GM18499 (cell line): ENCODE data around the gene COL11A1.
"Not testable (repeated sequence)": the region's sequence is repeated elsewhere in the genome, so short reads cannot be mapped to it uniquely, and the experiment has no call there.

Experiments used
- ATAC-seq: cut with Tn5 transposase; IDR thresholded peaks from one replicate; pipeline ENCODE4 v1.9.1; 2021; ENCODE audit warnings: moderate number of reproducible peaks; ENCODE audit not compliant: insufficient read depth, unreplicated experiment

Gene COL11A1

GRCh38 chr1:103087256-103087655 lies 21.1 kb downstream of the COL11A1 start:
- ATAC-seq = no peak

GRCh38 chr1:103084181-103084580 lies 24.1 kb downstream of the COL11A1 start:
- ATAC-seq = no peak

GRCh38 chr1:103075316-103076000 lies 32.9 kb downstream of the COL11A1 start:
- no peak for ATAC-seq

- no peak for ATAC-seq
These were observed 34.1 kb downstream of the COL11A1 start for GRCh38 chr1:103074224-103074623.

- ATAC-seq = no peak
These were observed 39.1 kb downstream of the COL11A1 start for GRCh38 chr1:103069201-103069600.

GRCh38 chr1:103063921-103064320 lies 44.4 kb downstream of the COL11A1 start:
- ATAC-seq = no peak

DNA sequence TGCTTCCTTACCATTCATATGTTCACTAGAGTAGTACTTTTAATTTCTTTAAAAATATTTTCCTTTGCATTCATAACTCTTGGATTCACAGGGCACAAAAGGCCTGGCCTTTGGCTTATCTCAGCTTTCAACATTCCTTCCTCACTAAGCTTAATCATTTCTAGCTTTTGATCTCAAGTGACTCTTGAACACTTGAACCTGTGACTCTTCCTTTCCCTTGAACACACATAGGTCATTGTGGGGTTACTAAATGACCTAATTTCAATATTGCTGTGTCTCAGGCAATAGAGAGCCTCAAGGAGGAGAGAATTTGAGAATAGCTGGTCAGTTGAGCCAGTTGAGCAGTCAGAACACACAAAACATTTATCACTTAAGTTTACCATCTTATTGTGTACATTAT lies 49.9 kb downstream of the COL11A1 start:
- ATAC-seq = no peak

DNA sequence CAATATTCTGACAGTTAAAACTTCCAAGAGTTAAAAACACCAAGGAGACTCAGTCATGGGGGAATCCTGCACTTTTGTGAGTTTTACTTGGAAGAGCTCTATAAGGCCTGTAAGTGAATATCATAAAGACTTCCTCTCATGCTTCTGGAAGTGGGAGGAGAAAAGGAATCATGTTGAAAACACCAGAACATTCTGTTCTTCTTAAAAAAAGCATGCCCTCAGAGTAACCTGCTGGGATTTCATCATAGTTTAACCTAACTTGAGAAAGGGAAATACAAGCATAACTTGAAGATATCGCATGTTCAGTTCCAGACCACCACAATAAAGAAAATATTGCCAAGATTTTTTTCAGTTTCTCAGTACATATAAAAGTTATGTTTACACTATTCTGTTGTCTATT lies 51.9 kb downstream of the COL11A1 start:
- ATAC-seq = no peak

DNA sequence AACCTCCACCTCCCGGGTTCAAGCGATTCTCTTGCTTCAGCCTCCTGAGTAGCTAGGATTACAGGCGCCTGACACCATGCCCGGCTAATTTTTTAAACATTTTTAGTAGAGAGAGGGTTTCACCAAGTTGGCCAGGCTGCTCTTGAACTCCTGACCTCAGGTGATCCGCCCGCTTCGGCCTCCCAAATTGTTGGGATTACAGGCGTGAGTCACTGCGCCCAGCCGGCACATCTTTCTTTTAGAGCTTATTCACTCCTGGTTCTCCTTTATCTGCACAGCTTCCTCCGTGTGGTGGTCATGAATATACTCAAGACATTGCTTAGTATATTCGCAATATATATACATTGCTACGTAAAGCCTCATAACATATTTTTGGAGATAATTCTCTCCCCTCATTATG lies 80.2 kb downstream of the COL11A1 start:
- not testable (repeated sequence) for ATAC-seq

DNA sequence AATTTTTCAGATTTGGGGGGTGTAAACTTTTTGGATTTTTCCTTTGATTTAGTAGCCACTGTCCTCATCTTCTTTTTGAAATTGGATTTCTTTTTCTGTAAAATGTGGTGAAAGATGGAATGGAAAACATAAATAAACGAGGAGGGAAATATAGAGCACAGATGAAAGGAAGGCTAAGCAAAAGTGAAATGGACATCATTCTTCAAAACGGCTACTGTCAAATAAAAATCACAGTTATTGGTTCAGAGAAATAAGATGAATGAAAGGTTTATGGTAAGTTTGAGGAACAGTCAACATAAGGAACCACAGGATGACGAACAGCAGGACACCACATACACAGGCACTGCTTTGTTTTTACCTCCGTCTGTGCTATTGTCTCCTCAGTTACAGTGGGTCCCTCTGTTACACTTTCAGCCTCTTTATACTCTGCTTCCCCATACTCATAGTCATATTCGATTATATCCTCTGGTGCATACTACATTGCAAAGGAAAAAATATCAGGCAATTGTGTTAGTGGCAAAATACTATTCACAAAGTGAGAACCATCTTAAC lies 82.4 kb downstream of the COL11A1 start:
- ATAC-seq = no peak

- no peak for ATAC-seq
These were observed 84.3 kb downstream of the COL11A1 start for GRCh38 chr1:103024051-103024450.

DNA sequence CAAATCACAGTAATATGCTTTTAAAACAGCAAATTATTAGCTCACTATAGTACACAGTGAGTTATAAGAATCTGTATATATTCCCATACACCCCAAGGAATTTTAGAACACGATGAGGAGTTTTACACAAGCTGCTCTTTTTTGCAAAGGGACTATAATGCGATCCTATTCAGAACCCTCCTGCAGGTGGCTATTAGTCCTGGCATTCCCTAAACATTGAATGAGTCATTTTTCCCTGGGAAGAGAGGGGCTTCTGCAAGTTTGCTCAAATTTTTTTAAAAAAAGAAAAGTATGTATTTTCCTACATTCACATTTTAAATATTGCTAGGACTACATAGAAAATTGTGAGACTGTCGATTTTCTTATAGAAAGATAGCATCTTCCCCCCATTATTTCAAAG lies 106.3 kb downstream of the COL11A1 start:
- no peak for ATAC-seq

DNA sequence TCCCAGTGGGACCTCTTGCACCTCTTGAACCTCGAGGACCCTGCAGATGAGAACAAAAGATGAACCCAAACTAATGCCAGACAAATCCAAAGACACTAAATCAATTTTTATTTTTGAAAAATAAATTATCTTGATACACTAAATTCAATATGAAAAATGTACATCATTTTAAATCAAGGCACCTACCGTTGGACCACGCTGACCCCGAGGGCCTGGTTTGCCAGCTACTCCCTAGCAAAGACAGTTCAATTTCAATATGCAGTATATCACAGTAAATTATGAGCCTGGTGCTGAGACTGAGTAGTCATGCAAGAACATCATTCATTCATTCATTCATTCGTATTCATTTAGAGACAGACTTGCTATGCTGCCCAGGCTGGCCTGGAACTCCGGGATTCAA lies 129.4 kb downstream of the COL11A1 start:
- no peak for ATAC-seq

DNA sequence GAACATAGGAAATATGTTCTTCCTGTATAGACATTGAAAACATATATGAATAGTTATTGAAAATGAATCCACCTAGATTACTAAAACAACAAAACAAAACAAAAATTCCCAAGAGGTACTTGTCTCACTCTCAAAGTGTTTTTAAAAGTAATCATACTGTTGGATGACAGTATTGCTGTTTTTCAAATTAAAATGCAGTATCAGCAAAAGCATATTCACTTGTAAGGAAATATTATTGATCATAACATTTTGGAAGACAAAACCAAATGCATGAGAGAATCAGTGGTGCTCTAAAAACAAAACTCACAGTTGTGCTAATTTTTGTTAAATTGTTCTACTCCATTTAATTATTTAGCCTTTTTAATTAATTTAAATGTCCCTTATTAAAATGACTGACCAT lies 131.0 kb downstream of the COL11A1 start:
- no peak for ATAC-seq

GRCh38 chr1:102970496-102971078 lies 137.7 kb downstream of the COL11A1 start:
- ATAC-seq = no peak

DNA sequence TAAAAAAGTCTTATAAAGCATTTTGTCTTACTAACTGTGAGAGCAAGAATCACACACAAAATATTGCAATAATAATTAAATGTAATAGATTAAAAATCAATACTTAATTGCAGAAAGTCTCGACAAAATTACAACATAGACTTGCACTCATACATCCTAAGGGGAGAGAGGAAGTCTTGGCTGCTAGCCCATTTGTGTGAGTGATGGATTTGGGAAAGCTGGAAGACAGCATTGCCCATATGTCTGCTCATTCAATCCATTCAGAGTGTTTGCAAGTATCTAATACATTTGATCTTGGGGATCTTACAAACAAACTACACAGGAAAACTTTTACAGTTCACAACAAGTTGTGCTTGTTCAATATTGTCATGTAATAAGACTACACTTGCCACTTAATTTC lies 140.5 kb downstream of the COL11A1 start:
- ATAC-seq = no peak

DNA sequence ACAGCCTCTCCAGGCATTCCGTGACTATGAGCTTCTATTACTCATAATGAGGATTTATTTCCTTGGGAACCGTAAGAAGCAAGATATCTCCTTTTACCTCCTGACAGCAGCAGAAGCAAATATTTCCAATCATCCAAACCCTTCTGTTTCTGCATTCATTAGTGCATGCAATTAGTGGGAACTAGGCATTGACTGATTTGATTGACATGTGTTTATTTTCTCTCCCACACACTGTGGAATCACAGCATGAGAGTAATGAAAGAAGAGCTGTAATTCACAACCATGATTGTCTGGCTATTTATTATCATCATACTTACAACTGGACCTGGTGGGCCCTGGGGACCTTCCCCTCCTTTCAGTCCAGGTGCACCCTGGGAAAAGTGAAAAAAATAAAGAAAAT lies 146.8 kb downstream of the COL11A1 start:
- no peak for ATAC-seq

DNA sequence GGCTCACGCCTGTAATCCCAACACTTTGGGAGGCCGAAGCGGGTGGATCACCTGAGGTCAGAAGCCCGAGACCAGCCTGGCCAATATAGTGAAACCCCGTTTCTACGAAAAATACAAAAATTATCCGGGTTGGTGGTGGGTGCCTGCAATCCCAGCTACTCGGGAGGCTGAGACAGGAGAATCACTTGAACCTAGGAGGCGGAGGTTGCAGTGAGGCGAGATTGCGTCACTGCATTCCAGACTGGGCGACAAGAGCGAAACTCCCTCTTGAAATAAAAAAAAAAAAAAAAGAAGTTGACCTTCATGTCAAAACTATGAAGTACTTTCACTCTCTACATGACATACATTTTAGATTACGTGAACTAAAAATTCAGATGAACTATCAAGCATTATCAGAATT lies 153.7 kb downstream of the COL11A1 start:
- ATAC-seq = no peak

GRCh38 chr1:102952400-102952799 lies 155.9 kb downstream of the COL11A1 start:
- ATAC-seq = no peak

DNA sequence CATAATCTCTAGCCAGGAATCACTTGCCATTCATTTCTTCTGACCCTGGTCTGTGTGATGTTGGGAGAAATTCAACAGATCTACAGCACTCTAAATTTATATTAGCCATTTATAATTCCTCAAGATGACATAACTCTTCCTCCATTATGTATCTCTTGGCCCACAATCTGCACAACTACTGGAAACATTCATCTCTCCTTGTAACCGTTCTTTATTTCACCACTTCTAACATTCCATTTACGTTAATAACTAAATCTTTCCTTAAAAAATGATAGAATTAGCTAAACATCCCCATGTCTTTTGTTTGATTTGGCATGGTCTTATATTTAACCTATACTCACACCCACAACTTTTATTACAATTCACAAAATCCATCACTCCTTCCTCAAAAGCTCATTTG lies 166.0 kb downstream of the COL11A1 start:
- ATAC-seq = no peak

DNA sequence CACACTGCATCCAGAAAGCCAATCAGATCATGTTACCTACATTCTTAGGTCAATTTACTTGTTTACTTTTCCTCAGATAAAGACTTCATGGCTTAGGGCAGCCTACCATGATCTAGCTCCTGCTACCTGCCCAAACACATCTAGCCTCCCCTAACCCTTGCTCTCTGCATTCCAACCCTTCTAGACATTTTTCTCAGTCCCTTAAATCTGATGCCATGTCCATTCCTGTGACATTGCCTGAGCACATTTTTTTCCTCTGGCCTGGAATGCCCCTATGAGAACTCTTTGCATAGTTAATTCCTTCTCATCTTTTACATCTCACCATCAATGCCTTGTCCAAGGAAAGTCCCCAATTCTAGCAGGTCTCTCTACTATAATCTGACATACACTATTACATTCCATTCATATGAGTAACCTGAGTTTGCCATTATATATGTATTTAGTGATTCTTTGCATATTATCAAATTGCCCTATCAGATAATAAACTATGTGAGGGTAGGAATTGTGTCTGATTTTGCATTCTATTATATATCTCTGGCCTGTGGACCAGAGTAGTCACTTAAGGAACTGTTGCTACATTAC lies 166.9 kb downstream of the COL11A1 start:
- no peak for ATAC-seq

DNA sequence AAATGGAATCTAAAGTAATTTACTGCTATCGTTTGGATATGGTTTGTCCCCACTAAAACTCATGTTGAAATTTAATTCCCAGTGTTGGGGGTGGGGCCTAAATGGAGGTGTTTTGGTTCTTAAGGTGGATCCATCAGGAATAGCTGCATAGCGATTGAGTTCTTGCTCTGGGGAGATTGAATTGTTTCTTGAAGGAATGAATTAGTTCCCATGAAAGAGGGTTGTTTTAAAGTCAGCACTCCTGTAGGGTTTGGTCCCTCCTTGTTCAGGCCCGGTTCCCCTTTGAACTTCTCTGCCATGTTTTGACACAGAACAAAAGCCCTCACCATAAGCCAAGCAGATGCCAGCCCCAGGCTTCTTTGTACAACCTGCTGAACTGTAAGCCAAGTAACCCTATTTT lies 170.9 kb downstream of the COL11A1 start:
- ATAC-seq = no peak
